Measurements from ENCODE around the gene IQGAP3.

- TF ChIP-seq CTCF (IDR thresholded peaks at IDR 0.05): no peak
- TF ChIP-seq POLR2A (IDR thresholded peaks at IDR 0.05): no peak
Measured at GRCh38 chr1:156592910-156593660, 20.7 kb upstream of the IQGAP3 start.

Measured in uterus (tissue), 2 donors.